PC-9 (cell line): ENCODE measurements around the gene TMEM119. TPM values are rescaled to one million over a fixed set of nuclear protein-coding genes. Genes with fewer than 3 reads are reported as not detected.

Experiments
- BruUV-seq: library from RNA; stranded (reverse); fragments of 400-500 nt; replicated peaks from 2 replicates; lab custom pipeline; 2021; lab: Mats Ljungman, UMichigan
- CTCF ChIA-PET: fragments of 300-600 bp; sonication (Branson Sonifier 250); formaldehyde crosslinking; loops from one replicate; lab custom pipeline; 2022; ENCODE audit warnings: antibody characterized with exemption; lab: Charles Lee
- POLR2A ChIA-PET: fragments of 300-600 bp; sonication (Branson Sonifier 250); formaldehyde crosslinking; loops from one replicate; lab custom pipeline; 2022; ENCODE audit warnings: antibody characterized with exemption; ENCODE audit not compliant: unreplicated experiment; lab: Charles Lee
- DNase-seq, 2 experiments: peaks; one replicate each; pipeline versions ENCODE4 v3.0.0 to v3.0.0-alpha.2; 2015 to 2022; ENCODE audit warnings: mixed read lengths in 1 of 2
- H2AFZ ChIP-seq: fragments of 200-600 bp; sonication (generic); 2 replicates; pipeline ENCODE4 v1.8.1; 2017; ENCODE audit warnings: antibody characterized with exemption
- H3F3A ChIP-seq: fragments of 200-600 bp; sonication (generic); 2 replicates; pipeline ENCODE4 v1.8.1; 2017; ENCODE audit warnings: antibody characterized with exemption, mild to moderate bottlenecking, low read depth; ENCODE audit not compliant: insufficient read depth
- H3K27ac ChIP-seq: fragments of 200-600 bp; sonication (generic); 2 replicates; pipeline ENCODE4 v1.6.1; 2016; ENCODE audit warnings: mixed run types
- H3K27me3 ChIP-seq: fragments of 200-600 bp; sonication (generic); 2 replicates; pipeline ENCODE4 v1.6.1; 2016; ENCODE audit warnings: low read depth, mixed run types; ENCODE audit not compliant: insufficient read depth
- H3K36me3 ChIP-seq: fragments of 200-600 bp; sonication (generic); 2 replicates; pipeline ENCODE4 v1.6.1; 2016; ENCODE audit warnings: low read depth, mixed run types
- H3K4me1 ChIP-seq: fragments of 200-600 bp; sonication (generic); replicated peaks from 2 replicates; pipeline ENCODE4 v1.6.1; 2016; ENCODE audit warnings: mixed run types; ENCODE audit not compliant: insufficient read depth
- H3K4me2 ChIP-seq: fragments of 200-600 bp; sonication (generic); 2 replicates; pipeline ENCODE4 v1.6.1; 2017; ENCODE audit warnings: mixed run types
- H3K4me3 ChIP-seq: fragments of 200-600 bp; sonication (generic); 2 replicates; pipeline ENCODE4 v1.6.1; 2016; ENCODE audit warnings: mixed run types
- H3K79me2 ChIP-seq: fragments of 200-600 bp; sonication (generic); 2 replicates; pipeline ENCODE4 v1.6.1; 2017; ENCODE audit warnings: low read depth, mixed run types
- H3K9me2 ChIP-seq: fragments of 200-600 bp; sonication (generic); 2 replicates; pipeline ENCODE4 v1.8.1; 2017; ENCODE audit warnings: mild to moderate bottlenecking; ENCODE audit not compliant: insufficient read depth
- H3K9me3 ChIP-seq: fragments of 200-600 bp; sonication (generic); 2 replicates; pipeline ENCODE4 v1.8.1; 2016; ENCODE audit warnings: low read depth; ENCODE audit not compliant: insufficient read depth
- H4K20me1 ChIP-seq: fragments of 200-600 bp; sonication (generic); 2 replicates; pipeline ENCODE4 v1.8.1; 2017; ENCODE audit not compliant: insufficient read depth
- CTCF ChIP-seq: fragments of 200-600 bp; sonication (generic); conservative IDR thresholded peaks from 2 replicates; pipeline ENCODE4 v1.6.1; 2017; ENCODE audit warnings: mixed run types, antibody characterized with exemption, mild to moderate bottlenecking, moderate library complexity
- EZH2 ChIP-seq: fragments of 200-600 bp; sonication (generic); IDR thresholded peaks from 2 replicates; pipeline ENCODE4 v1.8.0; 2017; ENCODE audit warnings: antibody characterized with exemption, low read depth
- intact Hi-C: fragments of 100-400 bp; cut with micrococcal nuclease; formaldehyde crosslinking; loops from one replicate; pipeline ENCODE4 v1.10.0; 2022; ENCODE audit not compliant: unreplicated experiment
- total RNA-seq: library from RNA; stranded (reverse); gene quantifications from 2 replicates; pipeline ENCODE4 v1.2.3, GENCODE V29; 2021

The TMEM119 gene
- total RNA-seq, 1 experiment from 2014 or later = not detected

DNA sequence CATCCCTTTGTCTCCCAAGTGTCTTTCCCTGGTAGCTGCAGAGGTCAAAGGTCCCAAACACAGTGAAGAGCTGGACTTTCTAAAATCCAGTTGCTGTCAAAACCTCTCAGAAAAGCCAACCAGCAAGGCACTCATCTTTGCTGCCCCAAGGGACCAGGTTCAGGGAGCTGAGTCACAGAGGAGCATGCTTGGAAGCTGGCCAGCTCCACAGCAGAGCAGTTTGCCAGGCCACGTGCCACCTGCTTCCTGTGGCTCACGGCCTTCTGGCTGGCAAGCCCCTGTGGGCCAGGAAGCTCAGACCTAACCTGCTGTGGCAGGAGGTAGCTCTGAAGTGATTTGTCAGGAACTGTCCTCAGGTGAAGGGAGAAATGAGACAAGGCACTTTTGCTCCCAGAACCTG, 31.9 kb downstream of the TMEM119 start:
- Histone ChIP-seq H3K36me3 (peaks cover 31% of the 10 kb centered on the region), H3K9me3 (no peaks in the 10 kb centered on the region), H3K4me1 (peaks cover 18% of the 10 kb centered on the region), H3K79me2 (peaks cover 21% of the 10 kb centered on the region), H3K9me2 (no peaks in the 10 kb centered on the region), H3K27ac (peak overlapping the region; percentile 39), H2AFZ (no peak overlapping the region), H3F3A (peaks cover 28% of the 10 kb centered on the region), H3K4me2 (peak overlapping the region; percentile 1; the same call in 1 of the 2 replicates), H3K4me3 (no peak overlapping the region), H4K20me1 (peaks cover 5% of the 10 kb centered on the region), H3K27me3 (no peaks in the 10 kb centered on the region)
- intact Hi-C loops = loop anchor here (10.0 kb wide), 1 partner anchor 99 kb away; no protein-coding TSS in a partner anchor
- TF ChIP-seq EZH2 = no peak
- no peak for TF ChIP-seq CTCF
- peak; percentile 74 to 83 for DNase-seq
- ChIA-PET POLR2A (interaction anchor here (0.6 kb wide), 2 partner anchors 62 to 68 kb away, joined by 3 to 23 read pairs; partner anchors contain the start of gene SELPLG), CTCF (interaction anchor here (0.5 kb wide), 1 partner anchor 68 kb away, joined by 5 read pairs; no protein-coding TSS in a partner anchor)
- no TSS peak for BruUV-seq

- peaks cover 29% of the 10 kb centered on the region for H3K79me2 ChIP-seq
- intact Hi-C loops = loop anchor here (10.0 kb wide), 1 partner anchor 100 kb away; no protein-coding TSS in a partner anchor
- no TSS peak for BruUV-seq
- no peaks in the 10 kb centered on the region for H3K9me3 ChIP-seq
- CTCF ChIA-PET = interaction anchor here (0.7 kb wide), 1 partner anchor 165 kb away, joined by 3 read pairs; no protein-coding TSS in a partner anchor
- H3K4me1 ChIP-seq = peaks cover 18% of the 10 kb centered on the region
- peaks cover 5% of the 10 kb centered on the region for H4K20me1 ChIP-seq
- peaks cover 28% of the 10 kb centered on the region for H3F3A ChIP-seq
- H3K4me3 ChIP-seq = no peak overlapping the region
- POLR2A ChIA-PET = interaction anchor here (0.6 kb wide), 1 partner anchor 130 kb away, joined by 5 read pairs; no protein-coding TSS in a partner anchor
- DNase-seq = no peak
- H3K27me3 ChIP-seq = no peaks in the 10 kb centered on the region
- no peak overlapping the region for H3K4me2 ChIP-seq
- H3K36me3 ChIP-seq = peaks cover 31% of the 10 kb centered on the region
- H2AFZ ChIP-seq = no peak overlapping the region
- no peak overlapping the region for H3K27ac ChIP-seq
- TF ChIP-seq EZH2 (no peak), CTCF (no peak)
- H3K9me2 ChIP-seq = no peaks in the 10 kb centered on the region
Measured at GRCh38 chr12:108565146-108565545, 32.7 kb downstream of the TMEM119 start.

- no peaks in the 10 kb centered on the region for H3K9me2 ChIP-seq
- intact Hi-C loops = loop anchor here (10.0 kb wide), 1 partner anchor 100 kb away; no protein-coding TSS in a partner anchor
- H4K20me1 ChIP-seq = peaks cover 5% of the 10 kb centered on the region
- H3K79me2 ChIP-seq = peaks cover 33% of the 10 kb centered on the region
- peaks cover 28% of the 10 kb centered on the region for H3F3A ChIP-seq
- POLR2A ChIA-PET = interaction anchor here (0.6 kb wide), 1 partner anchor 131 kb away, joined by 5 read pairs; no protein-coding TSS in a partner anchor
- CTCF ChIA-PET = interaction anchor here (0.6 to 0.7 kb wide), 2 partner anchors 166 to 651 kb away, joined by 3 read pairs; no protein-coding TSS in a partner anchor
- no peak overlapping the region for H2AFZ ChIP-seq
- no peak for DNase-seq
- no TSS peak for BruUV-seq
- TF ChIP-seq EZH2 = no peak
- H3K27me3 ChIP-seq = no peaks in the 10 kb centered on the region
- H3K9me3 ChIP-seq = no peaks in the 10 kb centered on the region
- H3K4me2 ChIP-seq = no peak overlapping the region
- peaks cover 31% of the 10 kb centered on the region for H3K36me3 ChIP-seq
- H3K4me3 ChIP-seq = no peak overlapping the region
- H3K4me1 ChIP-seq = peaks cover 21% of the 10 kb centered on the region
- H3K27ac ChIP-seq = no peak overlapping the region
Measured at GRCh38 chr12:108564724-108565123, 33.2 kb downstream of the TMEM119 start.
